Fibroblast of skin of back (primary cell): ENCODE measurements around the gene TRPV5.

Source experiments
- DNase-seq: peaks from one replicate; pipeline ENCODE4 v3.0.0-alpha.2; 2013

TRPV5 gene

DNA sequence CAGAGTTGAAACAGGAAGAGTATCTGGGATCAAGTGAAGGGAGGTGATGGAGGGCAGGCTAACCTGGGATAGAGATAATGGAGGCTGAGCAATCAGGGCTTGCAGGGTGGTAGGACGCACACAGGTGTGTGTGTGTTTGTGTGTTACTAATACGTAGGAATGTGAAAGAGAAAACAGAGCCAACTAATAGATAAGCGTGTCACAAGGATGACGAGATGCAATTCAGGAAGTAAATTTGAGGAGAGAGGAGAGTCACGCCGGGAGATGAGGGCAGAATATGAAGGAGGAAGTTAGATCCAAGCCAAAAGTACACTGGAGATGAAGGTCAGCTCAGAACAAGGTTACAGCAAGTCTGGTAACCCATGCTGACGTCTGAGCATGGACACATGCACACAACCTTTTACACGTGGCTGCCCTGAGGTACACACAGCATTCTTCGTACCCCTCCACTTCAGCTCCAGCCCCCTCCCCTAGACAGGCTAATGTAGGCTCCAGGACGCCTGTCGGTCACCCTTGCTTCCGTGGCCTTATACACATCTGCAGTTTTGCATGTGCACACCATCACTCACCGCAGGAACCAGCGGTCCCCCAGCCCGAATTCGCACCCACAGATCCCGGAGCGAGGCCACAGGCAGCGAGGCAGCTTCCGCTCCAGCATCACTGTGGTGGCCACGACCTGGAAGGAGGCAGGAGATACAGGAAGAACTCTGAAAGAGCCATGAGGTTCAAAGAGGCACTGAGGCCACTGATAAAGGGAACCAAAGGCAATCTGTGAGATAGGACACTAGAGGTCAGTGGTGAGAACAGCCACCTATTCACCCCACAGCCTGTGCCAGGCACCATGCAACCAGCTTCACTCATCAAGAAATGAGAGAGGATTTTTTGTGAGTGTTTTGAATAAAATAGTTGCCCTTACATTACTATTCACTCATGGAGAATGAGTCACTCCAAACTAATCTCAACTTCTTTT, 24.3 kb downstream of the TRPV5 start:
- no peak for DNase-seq

DNA sequence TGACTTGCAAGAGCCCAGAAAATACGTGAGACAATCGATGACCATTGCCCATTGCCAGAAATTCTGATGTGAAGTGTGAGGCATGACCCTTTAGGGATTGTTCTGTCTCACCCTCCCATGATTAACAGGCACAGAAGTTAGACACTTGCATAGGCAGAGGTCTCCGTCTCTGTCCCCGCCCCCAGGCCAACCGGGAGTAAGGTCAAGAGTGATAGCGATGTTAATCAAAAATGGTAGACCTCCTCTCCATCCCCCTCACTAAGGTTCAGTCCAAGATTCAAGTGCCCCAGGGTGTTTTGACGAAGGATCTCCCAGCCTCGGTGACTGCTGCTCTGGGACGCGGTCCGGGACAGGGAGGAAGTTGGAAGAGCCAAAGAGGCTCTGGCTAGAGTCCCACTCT, 25.3 kb downstream of the TRPV5 start:
- no peak for DNase-seq

DNA sequence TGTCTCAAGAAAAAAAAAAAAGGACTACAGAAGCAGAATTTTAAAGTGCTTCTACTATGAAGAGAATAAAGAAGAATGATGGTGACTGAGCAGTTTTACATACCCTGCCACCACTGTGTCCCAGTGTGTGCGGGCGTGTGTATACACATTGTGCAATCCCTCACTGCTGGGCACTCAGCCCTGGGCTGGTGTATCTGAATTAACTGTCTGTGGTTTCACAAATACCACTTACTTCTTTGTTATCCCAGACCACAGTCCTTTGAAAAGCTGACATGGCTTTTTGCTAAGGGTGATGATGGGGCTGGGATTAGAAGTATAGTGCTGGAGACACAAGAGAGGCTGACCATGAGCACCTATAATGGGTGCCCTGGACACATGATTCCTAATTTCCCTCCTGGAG, 26.9 kb downstream of the TRPV5 start:
- no peak for DNase-seq

DNA sequence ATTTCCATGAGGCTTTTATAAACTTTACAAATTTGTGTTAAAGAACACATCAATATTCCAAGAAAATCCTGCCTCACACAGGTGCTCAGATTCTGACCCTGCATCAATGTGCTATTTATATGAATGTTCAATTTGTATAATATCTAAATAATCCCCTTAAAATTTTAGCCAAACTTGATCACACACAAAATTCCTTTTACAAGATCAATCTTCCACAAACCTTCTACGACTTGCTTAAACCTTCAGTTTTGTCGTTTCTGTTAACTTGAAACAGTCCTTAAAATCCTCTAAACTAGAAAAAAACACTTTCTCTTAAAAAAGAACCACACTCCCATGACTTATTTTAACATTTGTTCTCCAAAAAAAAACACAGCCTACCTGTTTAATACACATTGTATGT, 27.8 kb downstream of the TRPV5 start:
- DNase-seq: no peak

DNA sequence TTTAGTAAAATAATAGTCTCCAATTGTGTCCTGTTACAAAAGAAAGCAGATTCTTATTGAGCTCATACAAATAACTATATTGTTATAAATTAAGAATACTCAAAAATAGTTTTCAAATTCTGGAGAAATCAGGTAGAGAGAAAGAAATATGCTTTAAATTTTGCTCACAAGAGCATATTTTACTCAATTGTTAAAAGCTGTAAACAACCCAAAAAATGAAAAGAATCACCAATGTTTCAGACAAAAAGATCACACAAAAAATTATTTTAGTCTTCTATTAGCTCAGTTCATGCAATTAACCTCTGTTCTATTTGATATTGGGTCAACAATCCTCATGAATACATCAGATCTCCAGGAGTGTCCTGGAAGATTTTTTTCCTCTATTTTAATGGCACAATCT, 29.4 kb downstream of the TRPV5 start:
- DNase-seq: no peak

DNA sequence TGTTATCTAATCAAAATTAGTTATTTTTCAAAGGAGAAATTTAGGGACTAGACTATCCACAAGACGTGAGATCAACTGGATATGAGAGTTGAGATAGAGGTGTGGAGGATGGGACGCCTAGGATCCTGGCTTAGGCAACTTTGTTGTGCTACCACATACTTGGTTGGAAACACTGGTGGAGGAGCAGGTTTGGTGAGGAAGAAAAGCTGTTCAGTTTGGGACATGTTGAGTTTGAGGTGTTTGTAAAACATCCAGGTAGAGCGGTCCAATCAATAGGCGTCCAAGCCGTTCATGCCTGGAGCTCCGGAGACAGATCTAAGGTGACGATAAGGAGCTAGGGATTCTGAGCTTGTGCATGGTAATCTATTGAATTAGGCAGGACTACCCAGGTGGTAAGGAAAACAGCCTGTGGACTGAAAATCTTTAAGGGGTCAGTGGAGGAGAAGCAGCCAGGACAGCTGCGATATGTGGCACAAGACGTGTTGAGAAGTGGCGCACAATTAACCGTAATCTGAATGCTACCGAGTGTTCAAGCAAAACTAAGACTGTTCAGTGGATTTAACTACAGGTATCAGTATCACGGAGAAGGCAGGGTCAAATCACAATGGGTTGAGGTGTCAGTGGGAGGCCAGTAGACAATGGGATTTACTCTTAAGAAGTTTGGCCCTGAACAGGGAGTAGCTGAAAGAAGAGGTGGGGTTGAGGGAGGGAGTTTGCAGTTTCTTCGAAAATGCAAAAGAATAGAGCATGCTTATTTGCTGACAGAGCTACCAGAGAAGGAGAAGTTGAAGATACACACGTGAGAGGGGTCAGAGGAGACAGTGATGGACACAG, 31.9 kb downstream of the TRPV5 start:
- no peak for DNase-seq

DNA sequence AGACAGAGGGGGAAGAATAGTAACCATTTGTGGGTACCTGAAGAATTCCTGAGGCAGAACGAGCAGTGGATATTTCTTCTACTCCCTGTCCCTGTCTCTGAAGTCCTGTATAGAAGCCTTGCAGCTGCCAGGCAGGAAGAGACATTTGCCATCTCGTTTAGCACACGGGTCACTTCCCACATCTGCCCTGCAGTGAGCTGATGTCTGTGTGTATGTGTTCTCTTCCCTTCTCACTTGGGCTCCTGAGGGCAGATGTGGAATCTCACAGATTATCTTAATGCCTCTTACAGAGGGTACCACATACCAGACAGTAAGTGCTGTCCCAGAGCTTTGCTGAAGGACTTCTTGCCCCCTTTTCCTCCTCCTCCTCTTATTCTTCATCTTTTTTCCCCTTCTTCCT, 33.9 kb downstream of the TRPV5 start:
- no peak for DNase-seq

DNA sequence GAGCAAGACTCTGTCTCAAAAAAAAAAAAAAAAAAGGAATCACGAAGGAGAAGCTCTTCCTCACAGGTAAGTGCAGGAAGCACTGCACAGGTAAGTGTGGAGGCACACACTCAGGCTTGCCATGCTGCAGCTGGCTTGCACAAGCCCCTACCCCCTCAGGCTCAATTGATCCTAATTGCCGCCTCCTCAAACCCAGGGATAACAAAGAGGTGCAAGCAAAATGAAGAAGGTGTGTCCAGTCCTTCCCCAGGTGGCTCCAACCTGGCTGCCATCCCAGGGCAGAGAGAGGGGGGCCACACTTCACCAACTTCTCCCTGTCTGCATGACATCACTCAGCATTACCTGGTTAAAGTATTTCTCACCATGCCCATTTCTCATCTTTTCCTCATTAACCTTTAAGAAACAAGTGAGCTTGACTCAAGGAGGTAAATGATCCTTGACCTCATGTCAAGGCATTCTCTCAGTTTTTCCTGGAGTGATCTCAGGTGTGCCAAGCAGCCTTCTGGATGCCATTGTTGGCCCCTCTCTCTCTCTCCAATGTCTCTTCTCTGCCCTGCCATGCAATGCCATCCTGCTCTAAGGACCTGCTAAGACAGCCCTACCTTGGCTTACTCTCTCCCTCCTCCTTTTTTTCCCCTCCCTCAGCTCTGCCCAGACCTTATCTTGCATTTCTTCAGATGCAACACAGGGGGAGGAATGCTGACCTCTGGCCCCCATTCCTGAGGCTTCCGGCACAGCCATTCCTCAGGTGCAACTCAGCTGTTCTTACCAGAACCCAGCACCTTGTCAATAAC, 35.0 kb downstream of the TRPV5 start:
- no peak for DNase-seq

DNA sequence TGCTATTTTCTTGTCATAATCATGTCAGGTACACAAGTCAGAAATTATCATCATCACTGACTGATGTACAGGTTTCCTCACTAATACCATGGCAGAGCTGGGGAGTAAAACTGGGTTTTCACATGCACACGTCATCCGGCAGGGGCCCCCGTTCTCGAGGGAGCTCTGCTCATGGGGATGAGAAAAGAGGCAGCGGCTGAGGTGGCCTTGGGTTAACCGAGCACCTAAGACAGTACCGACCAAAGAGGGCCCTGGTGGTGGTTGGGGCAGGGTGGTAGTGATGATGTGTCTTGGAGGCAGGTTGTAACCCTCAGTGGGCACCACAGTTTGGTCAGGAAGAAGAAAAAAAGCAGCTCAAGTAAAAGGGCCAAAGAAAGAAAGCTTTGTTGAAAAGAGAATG, 35.9 kb downstream of the TRPV5 start:
- DNase-seq: no peak

DNA sequence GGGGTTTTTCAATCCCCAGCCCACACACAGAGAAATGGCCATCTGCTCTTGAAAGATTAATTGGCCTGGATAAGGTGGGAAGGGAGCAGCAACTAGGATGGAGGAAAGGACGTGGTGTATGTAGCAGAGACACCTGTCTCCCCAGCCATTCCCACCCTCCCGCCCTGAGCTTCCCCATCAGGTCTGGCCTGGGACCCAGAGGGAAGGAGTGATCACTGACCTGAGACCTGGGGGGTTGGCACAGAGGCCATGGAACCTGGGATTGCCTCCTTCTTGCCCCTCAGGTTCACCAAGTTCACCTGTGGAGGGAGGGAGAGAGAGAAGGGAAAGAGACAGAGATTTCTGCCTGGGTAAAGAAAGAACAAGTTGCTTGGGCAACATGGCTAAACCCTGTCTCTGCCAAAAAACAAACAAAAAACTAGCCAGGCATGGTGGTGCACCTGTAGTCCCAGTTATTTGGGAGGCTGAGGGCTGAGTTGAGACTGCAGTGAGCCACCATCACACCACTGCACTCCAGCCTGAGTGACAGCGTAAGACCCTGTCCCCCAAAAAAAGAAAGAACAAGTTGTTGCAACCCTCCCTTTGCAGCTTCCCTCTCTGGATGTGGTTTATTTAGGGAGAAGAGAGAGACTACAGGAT, 36.7 kb downstream of the TRPV5 start:
- DNase-seq: no peak

DNA sequence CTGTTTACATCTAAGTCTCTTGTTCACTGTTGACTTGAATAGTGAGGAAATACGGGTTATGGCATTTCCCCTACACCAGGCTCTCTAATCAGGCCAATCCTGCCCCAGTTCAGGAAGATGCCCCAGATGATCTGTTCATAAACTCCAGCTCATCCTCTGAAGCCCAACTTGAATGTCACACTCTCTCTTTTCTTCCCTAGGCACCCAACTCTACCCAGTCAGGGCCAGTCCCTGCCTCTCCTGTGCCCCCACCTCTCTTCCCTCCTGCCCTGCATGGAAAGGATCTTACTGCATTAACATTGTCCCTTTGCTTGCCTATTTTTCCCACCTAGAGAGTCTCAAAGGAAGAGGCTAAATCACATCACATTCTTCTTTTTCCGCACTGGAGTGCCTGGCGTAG, 37.4 kb downstream of the TRPV5 start:
- no peak for DNase-seq

DNA sequence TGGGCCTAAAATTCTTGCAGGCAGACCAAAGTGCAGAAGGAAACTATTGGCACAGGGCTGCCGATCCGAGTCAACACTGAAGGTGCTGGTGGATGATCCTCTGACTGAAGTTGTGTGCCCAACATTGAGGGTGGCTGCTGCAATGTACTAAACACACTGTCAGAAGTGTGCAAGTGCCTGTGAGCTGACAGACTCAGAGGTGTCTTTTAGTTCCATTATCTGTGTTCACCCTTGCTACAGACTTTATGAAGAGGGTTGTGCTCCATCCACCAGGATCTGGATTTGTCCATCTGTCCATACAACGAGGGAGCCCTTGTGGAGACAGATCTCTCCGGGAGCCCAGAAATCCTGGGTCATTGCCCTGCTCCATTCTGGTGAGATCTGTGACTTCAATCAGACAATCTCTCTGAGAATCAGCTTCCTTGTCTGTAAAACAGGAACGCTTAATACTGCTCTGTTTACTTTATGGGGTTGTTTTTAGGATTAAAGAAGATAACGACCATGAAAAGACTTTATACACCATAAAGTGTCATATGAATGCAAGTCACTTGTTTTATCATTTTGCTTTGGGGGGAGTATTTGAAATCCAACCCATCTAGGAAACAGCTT, 38.5 kb downstream of the TRPV5 start:
- no peak for DNase-seq

DNA sequence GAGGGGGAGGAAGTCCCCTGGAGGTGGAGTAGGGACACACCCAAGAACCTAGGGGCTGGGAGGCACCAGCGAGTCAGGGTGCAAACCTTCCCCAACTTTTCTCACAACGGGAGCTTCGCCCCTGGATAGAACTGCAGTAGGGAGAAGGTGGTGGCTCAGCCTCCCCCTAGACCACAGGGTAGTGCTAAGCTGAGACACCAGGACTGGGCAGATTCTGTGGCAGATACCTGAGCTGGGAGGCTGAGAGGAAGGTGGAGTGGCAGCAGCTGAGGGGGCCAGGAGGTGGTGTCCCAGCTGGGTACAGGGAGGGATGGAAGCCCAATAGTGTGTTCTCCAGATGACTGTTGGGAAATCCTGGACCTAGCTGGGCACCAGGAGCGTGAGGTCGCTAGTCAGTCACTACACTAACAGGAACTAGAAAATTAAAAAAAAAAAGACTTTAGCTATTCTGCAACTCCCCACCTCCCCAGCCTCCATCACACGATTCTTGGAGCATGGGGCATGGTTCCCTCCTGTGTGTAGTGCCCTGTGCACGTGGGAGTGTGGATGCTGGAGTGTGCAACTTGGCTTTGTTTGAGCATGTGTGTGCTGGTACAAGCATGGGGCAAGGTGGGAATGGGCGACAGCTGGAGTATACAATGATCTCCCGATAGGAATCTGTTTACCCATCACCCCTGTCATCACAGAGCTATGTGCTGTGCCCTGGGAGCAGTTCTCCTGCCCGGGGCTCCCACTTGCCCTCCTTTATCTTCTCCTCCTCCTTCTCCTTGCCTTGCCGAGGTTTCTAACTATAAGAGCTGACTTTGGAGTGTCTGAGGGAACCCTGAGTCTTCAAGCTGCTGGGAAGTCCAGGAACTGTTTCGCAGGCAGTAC, 39.2 kb downstream of the TRPV5 start:
- no peak for DNase-seq

DNA sequence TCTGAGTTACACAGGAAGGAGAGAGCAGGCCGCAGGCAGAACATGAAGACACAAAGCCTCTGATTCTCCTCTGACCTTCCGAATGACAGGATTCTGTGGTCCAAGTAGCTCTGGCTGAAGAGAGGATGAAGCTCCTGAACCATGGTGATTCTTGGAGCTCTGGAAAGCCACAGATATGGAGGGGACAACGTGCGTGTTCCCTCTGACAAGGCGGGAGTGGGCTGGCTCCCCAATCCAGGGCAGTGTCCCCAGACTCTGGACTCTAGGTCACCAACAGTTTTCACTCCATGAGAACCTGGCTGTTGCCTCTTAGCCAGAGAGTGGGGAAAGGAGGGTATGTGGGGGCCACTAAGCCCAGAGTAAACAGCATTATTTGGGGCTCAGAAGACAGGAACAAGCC, 40.6 kb downstream of the TRPV5 start:
- no peak for DNase-seq

DNA sequence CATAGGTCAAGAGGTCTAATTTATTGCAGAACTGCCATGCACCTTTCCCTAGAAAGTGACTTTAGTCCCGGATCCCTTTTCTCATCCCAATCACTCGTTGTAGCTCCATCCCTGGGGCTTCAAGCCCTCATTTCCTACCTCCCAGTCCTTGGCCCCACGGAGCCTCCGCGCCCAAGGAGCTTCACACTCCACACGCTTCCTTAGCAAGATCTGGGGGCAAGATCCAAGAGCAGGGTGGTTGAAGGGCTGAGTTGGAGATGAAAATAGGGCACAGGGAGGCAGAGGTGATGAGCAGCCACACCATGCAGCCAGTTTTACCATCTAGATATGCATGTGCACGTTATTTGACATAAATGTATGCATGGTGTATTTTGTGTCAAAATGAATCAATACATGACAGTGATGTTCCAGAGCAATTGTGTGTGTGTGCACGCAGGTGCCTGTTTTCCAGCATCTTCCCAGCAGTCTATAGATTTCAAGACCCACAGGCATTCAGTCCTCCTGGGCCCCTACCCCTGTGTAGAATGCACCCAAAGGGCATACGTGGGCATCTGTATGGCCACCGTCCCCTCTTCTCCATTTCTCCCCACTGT, 42.0 kb downstream of the TRPV5 start:
- no peak for DNase-seq

DNA sequence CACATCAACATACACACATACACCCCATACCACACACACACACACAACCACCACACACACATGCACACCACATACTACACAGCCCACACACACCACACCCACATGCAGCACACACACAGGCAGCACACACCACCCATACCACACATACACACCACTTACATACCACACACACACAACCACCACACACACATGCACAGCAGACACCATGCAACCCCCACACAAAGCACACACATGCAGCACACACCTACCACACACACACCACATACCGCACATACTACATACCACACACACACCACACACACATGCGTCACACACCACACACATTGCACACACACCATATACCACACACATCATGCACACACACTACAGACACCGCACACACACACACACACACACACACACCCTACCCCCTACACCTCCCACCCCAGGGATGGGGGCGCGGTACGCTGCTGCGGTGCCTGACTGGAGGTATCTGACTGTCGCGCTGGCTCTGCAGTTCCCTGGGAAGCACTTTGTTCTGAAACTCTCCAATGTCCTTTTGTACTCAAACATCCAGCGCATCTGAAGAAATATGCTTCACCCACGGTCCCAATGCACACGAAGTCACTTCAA, 42.6 kb downstream of the TRPV5 start:
- no peak for DNase-seq

DNA sequence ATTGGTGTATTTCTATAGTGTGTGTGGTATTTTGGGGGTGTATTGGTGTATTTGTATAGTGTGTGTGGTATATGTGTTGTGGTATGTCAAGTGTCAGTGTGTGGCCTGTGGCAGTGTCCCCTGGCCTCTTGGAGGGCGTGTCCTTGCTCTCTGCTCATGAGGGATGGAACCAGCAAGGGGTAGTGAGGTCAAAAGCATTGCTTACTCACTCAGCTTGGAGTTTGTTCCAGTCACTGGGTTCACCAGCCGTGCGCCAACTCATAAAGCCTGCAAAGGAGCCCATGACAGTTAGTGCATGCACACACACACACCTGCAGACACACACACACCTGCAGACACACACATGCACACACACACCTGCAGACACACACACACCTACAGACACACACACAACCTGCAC, 43.7 kb downstream of the TRPV5 start:
- no peak for DNase-seq

DNA sequence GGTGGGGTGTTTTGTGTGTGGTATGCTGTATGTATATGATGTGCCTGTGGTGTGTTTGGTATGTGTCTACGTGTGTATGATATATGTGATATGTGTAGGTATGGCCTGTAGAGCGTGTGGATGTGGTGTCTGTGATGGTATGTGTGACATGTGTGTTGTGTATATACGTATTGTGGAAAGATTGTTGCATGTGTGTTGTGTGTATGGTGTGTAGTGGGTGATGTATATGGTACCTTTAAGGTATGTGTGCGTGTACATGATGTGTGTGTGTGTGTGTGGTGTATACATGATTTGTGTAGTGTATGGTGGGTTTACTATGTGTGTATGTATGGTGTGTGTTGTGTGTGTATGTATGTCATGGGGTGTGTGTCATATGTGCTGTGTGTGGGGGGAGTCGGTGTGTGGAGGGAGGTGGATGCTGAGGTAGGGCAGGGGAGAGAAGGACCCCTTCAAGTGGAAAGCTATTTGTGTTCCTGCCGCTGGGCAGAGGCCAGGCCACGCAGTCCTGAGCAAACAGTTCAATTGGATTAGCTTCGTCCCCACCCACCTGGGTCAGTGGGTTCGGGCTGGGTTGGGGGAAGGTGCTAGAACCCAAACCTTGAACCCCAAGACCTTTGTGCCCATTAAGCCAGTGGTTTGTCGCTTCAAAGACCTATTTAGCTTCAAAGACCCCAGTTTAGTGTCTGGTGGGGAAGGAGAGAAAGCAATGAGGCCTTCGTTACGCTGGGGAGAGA, 46.1 kb downstream of the TRPV5 start:
- DNase-seq: no peak

DNA sequence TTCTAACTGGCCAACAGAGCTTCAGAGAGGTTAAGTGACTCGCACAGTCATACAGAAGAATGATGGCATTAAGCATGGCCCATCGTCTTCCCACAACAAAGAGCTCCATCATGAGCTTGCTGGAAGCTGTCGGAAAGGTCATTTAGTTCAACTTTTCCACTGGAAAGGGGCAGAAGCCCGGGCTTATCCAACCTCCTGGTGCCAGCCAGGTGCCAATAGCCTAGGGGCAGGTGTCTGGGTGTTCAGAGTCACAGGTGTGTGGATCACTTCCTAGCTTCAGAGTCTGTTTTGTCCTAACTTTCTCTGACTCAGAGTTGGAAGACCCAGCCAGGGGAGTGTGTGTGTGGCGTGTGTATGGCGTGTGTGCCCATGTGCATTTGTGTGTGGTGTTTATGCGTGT, 46.7 kb downstream of the TRPV5 start:
- no peak for DNase-seq
